IPS-20b (cell line): ENCODE measurements around the gene DNER.

Experiments
- H3K27ac ChIP-seq: one replicate; pipeline ENCODE4 v1.5.1; 2013; ENCODE audit warnings: low read length
- H3K27me3 ChIP-seq: 2 replicates; pipeline ENCODE4 v1.6.1; 2013; ENCODE audit warnings: mild to moderate bottlenecking, low read length, inconsistent platforms; ENCODE audit not compliant: insufficient read depth
- H3K36me3 ChIP-seq: 2 replicates; pipeline ENCODE4 v1.6.1; 2013; ENCODE audit warnings: low read depth, mild to moderate bottlenecking, inconsistent platforms, low read length, moderate library complexity; ENCODE audit not compliant: insufficient read depth
- H3K4me1 ChIP-seq: 2 replicates; pipeline ENCODE4 v1.6.1; 2013; ENCODE audit warnings: mild to moderate bottlenecking, control low read depth, inconsistent platforms, low read length, moderate library complexity; ENCODE audit not compliant: insufficient read depth
- H3K4me3 ChIP-seq: 2 replicates; pipeline ENCODE4 v1.5.1; 2013; ENCODE audit warnings: mild to moderate bottlenecking, low read length, inconsistent platforms
- H3K9ac ChIP-seq: 2 replicates; pipeline ENCODE4 v1.6.1; 2013; ENCODE audit warnings: low read depth, mild to moderate bottlenecking, inconsistent platforms, low read length, moderate library complexity
- H3K9me3 ChIP-seq: 2 replicates; pipeline ENCODE4 v1.6.1; 2013; ENCODE audit warnings: mild to moderate bottlenecking, low read depth, low read length, inconsistent platforms; ENCODE audit not compliant: insufficient read depth

Gene DNER

GRCh38 chr2:229417176-229417575 lies 297.2 kb downstream of the DNER start:
- H3K4me1 ChIP-seq, result peaks cover 10% of the 10 kb centered on the region; the same call in 1 of the 2 replicates
- no peaks in the 10 kb centered on the region for H3K36me3 ChIP-seq
- H3K4me3 ChIP-seq, result no peak overlapping the region
- no peaks in the 10 kb centered on the region for H3K9me3 ChIP-seq
- no peak overlapping the region for H3K9ac ChIP-seq
- H3K27ac ChIP-seq, result no peak overlapping the region
- no peaks in the 10 kb centered on the region for H3K27me3 ChIP-seq

GRCh38 chr2:229416116-229416694 lies 298.1 kb downstream of the DNER start:
- Histone ChIP-seq H3K27me3 (no peaks in the 10 kb centered on the region), H3K27ac (no peak overlapping the region), H3K9ac (no peak overlapping the region)

GRCh38 chr2:229414631-229415030 lies 299.7 kb downstream of the DNER start:
- Histone ChIP-seq H3K27me3 (no peaks in the 10 kb centered on the region), H3K27ac (no peak overlapping the region), H3K4me3 (no peak overlapping the region)

More at GRCh38 chr2:229416116-229416694, 298.1 kb downstream of the DNER start:
- peaks cover 10% of the 10 kb centered on the region; the same call in 1 of the 2 replicates for H3K4me1 ChIP-seq
- no peaks in the 10 kb centered on the region for H3K9me3 ChIP-seq
- H3K36me3 ChIP-seq, result no peaks in the 10 kb centered on the region
- no peak overlapping the region for H3K4me3 ChIP-seq

GRCh38 chr2:229412686-229413085 lies 301.7 kb downstream of the DNER start:
- H3K27ac ChIP-seq, result no peak overlapping the region
- H3K4me1 ChIP-seq, result peaks cover 25% of the 10 kb centered on the region

More at GRCh38 chr2:229414631-229415030, 299.7 kb downstream of the DNER start:
- no peak overlapping the region for H3K9ac ChIP-seq
- no peaks in the 10 kb centered on the region for H3K9me3 ChIP-seq
- peaks cover 14% of the 10 kb centered on the region for H3K4me1 ChIP-seq
- no peaks in the 10 kb centered on the region for H3K36me3 ChIP-seq

GRCh38 chr2:229410946-229411345 lies 303.4 kb downstream of the DNER start:
- Histone ChIP-seq H3K9ac (no peak overlapping the region), H3K36me3 (no peaks in the 10 kb centered on the region), H3K4me3 (no peak overlapping the region), H3K4me1 (peaks cover 28% of the 10 kb centered on the region), H3K9me3 (no peaks in the 10 kb centered on the region), H3K27me3 (no peaks in the 10 kb centered on the region), H3K27ac (no peak overlapping the region)

More at GRCh38 chr2:229412686-229413085, 301.7 kb downstream of the DNER start:
- no peaks in the 10 kb centered on the region for H3K9me3 ChIP-seq
- H3K36me3 ChIP-seq, result no peaks in the 10 kb centered on the region
- no peak overlapping the region for H3K9ac ChIP-seq
- H3K4me3 ChIP-seq, result no peak overlapping the region
- H3K27me3 ChIP-seq, result no peaks in the 10 kb centered on the region

DNA sequence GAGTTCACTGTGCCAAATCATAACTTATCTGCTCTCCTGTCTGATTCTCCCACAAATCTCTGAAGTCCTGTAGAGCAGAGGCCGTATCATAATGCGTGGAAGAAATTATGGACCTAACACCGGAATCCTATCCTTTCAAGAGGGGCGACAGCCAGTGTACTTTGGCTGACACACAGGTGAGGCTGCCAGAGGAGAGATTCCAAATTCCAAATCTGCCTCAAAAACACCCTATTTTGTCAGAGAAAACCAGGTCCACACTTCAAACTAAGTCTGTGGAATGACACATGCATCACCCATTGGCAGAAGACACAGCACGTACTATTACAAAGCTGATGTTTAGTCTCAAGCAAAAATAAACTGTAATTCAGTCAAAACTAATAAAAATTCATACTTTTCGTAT lies 304.1 kb downstream of the DNER start:
- no peaks in the 10 kb centered on the region for H3K9me3 ChIP-seq
- H3K9ac ChIP-seq, result no peak overlapping the region
- H3K4me1 ChIP-seq, result peaks cover 28% of the 10 kb centered on the region
- no peak overlapping the region for H3K27ac ChIP-seq
- H3K27me3 ChIP-seq, result no peaks in the 10 kb centered on the region
- no peaks in the 10 kb centered on the region for H3K36me3 ChIP-seq
- no peak overlapping the region for H3K4me3 ChIP-seq

DNA sequence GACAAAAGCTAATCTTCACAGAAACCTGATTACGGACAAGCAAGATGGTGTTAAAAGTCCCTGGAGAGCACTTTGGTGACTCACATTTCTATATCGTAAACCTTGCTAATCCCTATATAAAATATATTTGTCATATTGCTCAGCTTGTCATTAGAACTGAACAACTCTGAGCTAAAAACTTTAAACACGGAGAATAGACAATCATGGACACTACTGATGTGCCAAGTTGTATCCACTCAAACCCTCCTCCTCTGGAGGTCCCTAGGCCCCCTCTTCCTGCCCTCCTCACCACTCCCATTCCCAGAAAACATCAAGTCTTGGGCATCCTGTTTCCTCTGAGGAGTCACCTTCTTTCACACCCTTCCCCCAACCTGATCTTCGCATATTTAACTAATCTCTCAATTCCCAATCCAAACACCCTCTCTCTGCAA lies 304.6 kb downstream of the DNER start:
- H3K4me1 ChIP-seq, result peaks cover 28% of the 10 kb centered on the region

GRCh38 chr2:229408962-229409361 lies 305.4 kb downstream of the DNER start:
- Histone ChIP-seq H3K4me3 (no peak overlapping the region), H3K4me1 (peaks cover 28% of the 10 kb centered on the region), H3K27me3 (no peaks in the 10 kb centered on the region), H3K9ac (no peak overlapping the region), H3K27ac (no peak overlapping the region), H3K9me3 (no peaks in the 10 kb centered on the region), H3K36me3 (no peaks in the 10 kb centered on the region)

More for the DNA sequence above, 304.6 kb downstream of the DNER start:
- Histone ChIP-seq H3K36me3 (no peaks in the 10 kb centered on the region), H3K9ac (no peak overlapping the region), H3K27me3 (no peaks in the 10 kb centered on the region), H3K9me3 (no peaks in the 10 kb centered on the region), H3K27ac (no peak overlapping the region), H3K4me3 (no peak overlapping the region)

DNA sequence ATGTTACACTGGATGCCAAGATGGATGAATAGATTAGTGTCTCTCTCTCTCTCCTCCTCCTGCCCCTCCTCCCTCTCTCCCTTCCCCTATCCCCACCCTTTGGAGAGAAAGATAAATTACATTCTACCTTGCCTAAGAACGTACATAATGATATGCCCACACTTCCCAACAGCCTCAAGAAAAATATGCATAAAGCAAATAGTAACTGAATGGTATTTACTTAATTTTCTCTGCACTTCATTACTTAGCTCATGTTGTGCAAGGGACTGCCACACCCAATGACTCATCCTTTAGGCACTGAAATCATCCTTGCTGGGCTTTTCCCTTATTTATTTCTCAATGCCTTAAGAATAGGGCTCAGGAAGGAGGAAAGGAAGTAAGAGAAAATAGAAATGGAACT lies 306.0 kb downstream of the DNER start:
- Histone ChIP-seq H3K9ac (no peak overlapping the region), H3K36me3 (no peaks in the 10 kb centered on the region), H3K27ac (no peak overlapping the region), H3K4me1 (peaks cover 28% of the 10 kb centered on the region), H3K9me3 (no peaks in the 10 kb centered on the region), H3K4me3 (no peak overlapping the region), H3K27me3 (no peaks in the 10 kb centered on the region)

DNA sequence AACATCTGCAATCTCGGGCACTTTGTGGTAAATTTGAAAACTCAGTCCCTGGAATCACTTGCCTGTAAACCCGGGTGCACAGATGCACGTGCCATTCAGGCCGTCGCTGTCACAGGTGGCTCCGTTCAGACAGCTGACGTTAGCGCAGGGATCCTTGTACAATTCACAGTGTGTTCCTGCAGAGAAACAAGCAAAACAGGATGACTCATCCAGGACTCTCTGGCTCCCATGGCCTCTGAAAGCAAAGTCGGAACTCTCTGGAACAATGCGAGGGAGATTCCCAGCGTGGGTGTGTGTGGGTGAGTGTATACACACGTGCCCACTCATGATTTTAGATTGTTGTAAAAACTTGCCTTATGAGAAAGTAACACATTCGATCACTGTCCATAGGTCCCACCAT lies 307.2 kb downstream of the DNER start:
- H3K27me3 ChIP-seq, result no peaks in the 10 kb centered on the region
- H3K4me3 ChIP-seq, result no peak overlapping the region

DNA sequence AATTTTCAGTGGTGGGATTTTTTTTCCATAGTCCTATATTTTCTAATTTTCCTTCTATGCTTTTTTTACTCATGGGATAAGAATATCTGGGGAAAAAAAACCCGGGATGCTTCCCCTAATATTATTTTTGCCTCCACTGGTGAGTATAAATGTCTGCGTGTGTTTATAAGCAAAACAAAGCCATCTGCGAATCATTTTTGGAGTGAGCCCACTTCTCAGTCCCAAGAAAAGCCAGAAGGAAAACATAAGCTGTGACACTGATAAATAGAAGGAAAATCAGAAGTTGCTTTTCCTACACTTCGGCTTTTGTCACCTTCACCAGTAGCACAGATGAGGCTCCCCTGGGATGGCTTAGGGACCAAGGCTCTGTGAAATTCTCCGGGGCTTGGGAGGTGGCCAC lies 308.6 kb downstream of the DNER start:
- no peaks in the 10 kb centered on the region for H3K27me3 ChIP-seq
- no peak overlapping the region for H3K4me3 ChIP-seq
- no peak overlapping the region for H3K27ac ChIP-seq
- H3K9ac ChIP-seq, result no peak overlapping the region
- H3K9me3 ChIP-seq, result no peaks in the 10 kb centered on the region
- H3K36me3 ChIP-seq, result no peaks in the 10 kb centered on the region
- peaks cover 28% of the 10 kb centered on the region for H3K4me1 ChIP-seq

More for the DNA sequence above, 307.2 kb downstream of the DNER start:
- Histone ChIP-seq H3K27ac (no peak overlapping the region), H3K9me3 (no peaks in the 10 kb centered on the region), H3K9ac (no peak overlapping the region), H3K36me3 (no peaks in the 10 kb centered on the region), H3K4me1 (peaks cover 28% of the 10 kb centered on the region)

- peaks cover 8% of the 10 kb centered on the region for H3K4me1 ChIP-seq
- no peak overlapping the region for H3K9ac ChIP-seq
- H3K4me3 ChIP-seq, result no peak overlapping the region
- H3K27me3 ChIP-seq, result no peaks in the 10 kb centered on the region
- no peak overlapping the region for H3K27ac ChIP-seq
- H3K9me3 ChIP-seq, result no peaks in the 10 kb centered on the region
- H3K36me3 ChIP-seq, result no peaks in the 10 kb centered on the region
Observed at GRCh38 chr2:229403296-229403695, 311.1 kb downstream of the DNER start.
